ENCODE measurements around the gene USPL1.
"Not testable (repeated sequence)": the region's sequence is repeated elsewhere in the genome, so short reads cannot be mapped to it uniquely, and the experiment has no call there.

The USPL1 gene

GRCh38 chr13:30617315-30618185, at the start of gene USPL1:
Gene USPL1 (plus strand): TSS chr13:30617920. CDS start chr13:30621141, 3,221 bp downstream.
- DNase-seq, result peak; percentile 99

- no peak for DNase-seq
Measured at GRCh38 chr13:30569901-30570576, 47.7 kb upstream of the USPL1 start.

- DNase-seq, result no peak
Measured at GRCh38 chr13:30570691-30571090, 47.0 kb upstream of the USPL1 start.

GRCh38 chr13:30572859-30573275, 44.9 kb upstream of the USPL1 start:
- DNase-seq, result peak; percentile 32

- DNase-seq, result peak; percentile 75
Measured at GRCh38 chr13:30576528-30576927, 41.2 kb upstream of the USPL1 start.

GRCh38 chr13:30577401-30577852, 40.3 kb upstream of the USPL1 start:
- peak; percentile 63 for DNase-seq

- DNase-seq, result no peak
Measured at GRCh38 chr13:30580852-30581502, 36.7 kb upstream of the USPL1 start.

- peak; percentile 45 for DNase-seq
Measured at GRCh38 chr13:30581582-30581981, 36.1 kb upstream of the USPL1 start.

- DNase-seq, result no peak
Measured at GRCh38 chr13:30584051-30584731, 33.5 kb upstream of the USPL1 start.

- no peak for DNase-seq
Measured at GRCh38 chr13:30585748-30586262, 31.9 kb upstream of the USPL1 start.

- DNase-seq, result no peak
Measured at GRCh38 chr13:30587231-30587630, 30.5 kb upstream of the USPL1 start.

- no peak for DNase-seq
Measured at GRCh38 chr13:30587739-30588138, 30.0 kb upstream of the USPL1 start.

- DNase-seq, result no peak
Measured at GRCh38 chr13:30593001-30593400, 24.7 kb upstream of the USPL1 start.

- no peak for DNase-seq
Measured at GRCh38 chr13:30600496-30600895, 17.2 kb upstream of the USPL1 start.

- DNase-seq, result no peak
Measured at GRCh38 chr13:30601836-30602235, 15.9 kb upstream of the USPL1 start.

GRCh38 chr13:30605052-30605451, 12.7 kb upstream of the USPL1 start:
- DNase-seq, result no peak

GRCh38 chr13:30607186-30607585, 10.5 kb upstream of the USPL1 start:
- DNase-seq, result not testable (repeated sequence)

GRCh38 chr13:30607908-30608307, 9.8 kb upstream of the USPL1 start:
- peak; percentile 68 for DNase-seq

GRCh38 chr13:30608364-30608763, 9.4 kb upstream of the USPL1 start:
- no peak for DNase-seq

GRCh38 chr13:30610311-30610710, 7.4 kb upstream of the USPL1 start:
- no peak for DNase-seq

GRCh38 chr13:30615481-30615865, 2.2 kb upstream of the USPL1 start:
- no peak for DNase-seq

- DNase-seq, result peak; percentile 30
Measured at GRCh38 chr13:30615866-30616541, 1.7 kb upstream of the USPL1 start.

Data from CD4-positive, alpha-beta T cell treated with Interleukin-6 for 4 hours (primary cell).